Measurements from ENCODE around the gene UGGT2. TPM values are rescaled to one million over a fixed set of nuclear protein-coding genes. Genes with fewer than 3 reads are reported as not detected.
"Not testable (repeated sequence)": the region's sequence is repeated elsewhere in the genome, so short reads cannot be mapped to it uniquely, and the experiment has no call there.

Gene UGGT2
- total RNA-seq, 2 donors from 2014 or later: 37.2 to 40.9 TPM

DNA sequence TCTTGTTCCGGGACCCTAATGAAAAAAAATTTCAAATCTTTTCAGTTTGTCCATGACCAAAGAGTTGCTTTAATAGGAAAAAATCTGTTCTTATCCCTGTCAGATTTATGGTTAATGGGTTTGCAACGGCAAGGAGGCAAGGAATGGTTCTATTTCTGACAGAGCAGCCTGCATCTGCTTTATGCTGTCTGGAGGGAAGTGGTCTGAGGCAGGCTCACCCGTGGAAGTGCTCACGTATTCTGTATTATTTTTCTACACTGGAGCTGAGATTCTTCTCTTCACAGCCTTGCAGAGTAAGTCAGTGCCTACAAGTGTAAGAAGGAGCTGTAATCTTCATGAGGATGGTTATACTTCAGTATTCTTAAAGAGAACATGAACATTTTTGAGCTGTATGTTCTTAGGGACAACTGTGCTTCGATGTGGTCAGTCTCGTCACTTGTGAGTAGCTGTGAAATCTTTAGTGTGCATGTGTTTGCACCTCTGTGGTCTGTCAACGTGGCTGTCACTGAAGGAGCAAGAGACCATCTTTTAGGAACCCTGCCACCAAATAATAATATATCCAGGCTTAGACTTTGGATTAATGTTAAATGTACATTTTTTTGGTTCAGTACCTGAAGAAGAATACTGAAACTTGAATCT is 262.0 kb downstream of the UGGT2 start:
- TF ChIP-seq, protein P1, sequence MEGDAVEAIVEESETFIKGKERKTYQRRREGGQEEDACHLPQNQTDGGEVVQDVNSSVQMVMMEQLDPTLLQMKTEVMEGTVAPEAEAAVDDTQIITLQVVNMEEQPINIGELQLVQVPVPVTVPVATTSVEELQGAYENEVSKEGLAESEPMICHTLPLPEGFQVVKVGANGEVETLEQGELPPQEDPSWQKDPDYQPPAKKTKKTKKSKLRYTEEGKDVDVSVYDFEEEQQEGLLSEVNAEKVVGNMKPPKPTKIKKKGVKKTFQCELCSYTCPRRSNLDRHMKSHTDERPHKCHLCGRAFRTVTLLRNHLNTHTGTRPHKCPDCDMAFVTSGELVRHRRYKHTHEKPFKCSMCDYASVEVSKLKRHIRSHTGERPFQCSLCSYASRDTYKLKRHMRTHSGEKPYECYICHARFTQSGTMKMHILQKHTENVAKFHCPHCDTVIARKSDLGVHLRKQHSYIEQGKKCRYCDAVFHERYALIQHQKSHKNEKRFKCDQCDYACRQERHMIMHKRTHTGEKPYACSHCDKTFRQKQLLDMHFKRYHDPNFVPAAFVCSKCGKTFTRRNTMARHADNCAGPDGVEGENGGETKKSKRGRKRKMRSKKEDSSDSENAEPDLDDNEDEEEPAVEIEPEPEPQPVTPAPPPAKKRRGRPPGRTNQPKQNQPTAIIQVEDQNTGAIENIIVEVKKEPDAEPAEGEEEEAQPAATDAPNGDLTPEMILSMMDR (conservative IDR thresholded peaks at IDR 0.05): no peak
- Histone ChIP-seq H3K9ac (ENCODE audit: extremely low read depth, low read length, poor library complexity, severe bottlenecking) (no peak overlapping the region), H3K9me3 (ENCODE audit: control insufficient read depth, low read length) (peaks cover 10% of the 10 kb centered on the region), H3K4me3 (ENCODE audit: low read length) (no peak overlapping the region), H3K27ac (ENCODE audit: low read depth, low read length) (no peak overlapping the region), H3K4me1 (ENCODE audit: control insufficient read depth, insufficient read depth, low read length) (no peaks in the 10 kb centered on the region), H3K27me3 (ENCODE audit: control insufficient read depth, insufficient read depth, low read length, poor library complexity, severe bottlenecking) (no peaks in the 10 kb centered on the region), H3K36me3 (ENCODE audit: control insufficient read depth, insufficient read depth, low read length) (peaks cover 74% of the 10 kb centered on the region)
- Mint-ChIP-seq H3K36me3 (ENCODE audit: low read depth) (peaks cover 74% of the 10 kb centered on the region), H3K4me1 (no peaks in the 10 kb centered on the region), H3K4me3 (no peak overlapping the region), H3K27me3 (ENCODE audit: insufficient read depth) (no peaks in the 10 kb centered on the region), H3K27ac (no peak overlapping the region), H3K9me3 (peaks cover 7% of the 10 kb centered on the region)
- 93 to 94% methylated on average over 4 to 6 of the region's 7 CpGs for WGBS, 2 experiments (ENCODE audit: insufficient coverage in 1 of 2, insufficient read length in 1 of 2)
- DNase-seq: no peak

DNA sequence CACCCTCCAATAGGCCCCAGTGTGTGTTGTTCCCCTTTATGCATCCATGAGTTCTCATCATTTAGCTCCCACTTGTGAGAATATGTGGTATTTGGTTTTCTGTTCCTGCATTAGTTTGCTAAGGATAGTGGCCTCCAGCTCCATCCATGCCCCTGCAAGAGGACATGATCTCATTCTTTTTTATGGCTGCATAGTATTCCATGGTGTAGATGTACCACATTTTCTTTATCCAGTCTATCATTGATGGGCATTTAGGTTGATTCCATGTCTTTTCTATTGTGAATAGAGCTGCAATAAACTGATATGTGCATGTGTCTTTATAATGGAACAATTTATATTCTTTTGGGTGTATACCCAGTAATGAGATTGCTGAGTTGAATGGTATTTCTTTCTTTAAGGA is 263.9 kb downstream of the UGGT2 start:
- H3K9ac ChIP-seq (ENCODE audit: extremely low read depth, low read length, poor library complexity, severe bottlenecking); H3K27me3 ChIP-seq (ENCODE audit: control insufficient read depth, insufficient read depth, low read length, poor library complexity, severe bottlenecking); H3K27me3 Mint-ChIP-seq (ENCODE audit: insufficient read depth); H3K9me3 ChIP-seq (ENCODE audit: control insufficient read depth, low read length); H3K27ac ChIP-seq (ENCODE audit: low read depth, low read length); H3K27ac Mint-ChIP-seq; H3K4me3 ChIP-seq (ENCODE audit: low read length); H3K4me1 Mint-ChIP-seq; H3K9me3 Mint-ChIP-seq; DNase-seq; H3K4me3 Mint-ChIP-seq; H3K4me1 ChIP-seq (ENCODE audit: control insufficient read depth, insufficient read depth, low read length): not testable (repeated sequence)
- H3K36me3 ChIP-seq (ENCODE audit: control insufficient read depth, insufficient read depth, low read length): peaks cover 66% of the 10 kb centered on the region
- peaks cover 68% of the 10 kb centered on the region for H3K36me3 Mint-ChIP-seq (ENCODE audit: low read depth)

DNA sequence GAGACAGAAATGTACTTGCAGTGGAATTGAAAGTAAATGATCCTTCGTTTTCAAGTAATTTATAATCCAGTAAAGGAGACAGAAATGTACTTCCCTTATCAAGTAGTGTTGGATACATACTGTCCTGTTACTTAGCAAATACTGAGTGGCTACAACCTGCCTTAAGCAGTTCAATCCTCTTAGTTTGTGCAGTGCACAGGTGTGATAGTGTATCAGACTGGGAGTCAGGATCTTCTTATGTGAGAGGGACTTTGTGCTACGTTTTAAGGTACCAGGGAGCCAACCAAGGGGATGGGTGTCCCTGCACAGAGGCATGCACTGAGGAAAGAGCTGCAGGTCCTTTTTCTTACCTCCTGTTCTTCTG is 265.1 kb downstream of the UGGT2 start:
- Histone ChIP-seq H3K4me3 (ENCODE audit: low read length) (no peak overlapping the region), H3K9me3 (ENCODE audit: control insufficient read depth, low read length) (peaks cover 10% of the 10 kb centered on the region), H3K4me1 (ENCODE audit: control insufficient read depth, insufficient read depth, low read length) (no peaks in the 10 kb centered on the region), H3K36me3 (ENCODE audit: control insufficient read depth, insufficient read depth, low read length) (peaks cover 56% of the 10 kb centered on the region), H3K27me3 (ENCODE audit: control insufficient read depth, insufficient read depth, low read length, poor library complexity, severe bottlenecking) (no peaks in the 10 kb centered on the region), H3K9ac (ENCODE audit: extremely low read depth, low read length, poor library complexity, severe bottlenecking) (no peak overlapping the region), H3K27ac (ENCODE audit: low read depth, low read length) (no peak overlapping the region)
- Mint-ChIP-seq H3K27ac (no peak overlapping the region), H3K4me3 (no peak overlapping the region), H3K4me1 (no peaks in the 10 kb centered on the region), H3K36me3 (ENCODE audit: low read depth) (peaks cover 58% of the 10 kb centered on the region), H3K27me3 (ENCODE audit: insufficient read depth) (no peaks in the 10 kb centered on the region), H3K9me3 (peaks cover 7% of the 10 kb centered on the region)
- TF ChIP-seq, protein P1 (conservative IDR thresholded peaks at IDR 0.05): no peak
- WGBS, 2 experiments (ENCODE audit: insufficient coverage in 1 of 2, insufficient read length in 1 of 2): 91 to 92% methylated on average over 2 of the region's 2 CpGs
- no peak for DNase-seq

All from endodermal cell (in vitro differentiated cells).